HG02970 (cell line): ENCODE measurements around the gene RTKN2.
"Not testable (repeated sequence)": the region's sequence is repeated elsewhere in the genome, so short reads cannot be mapped to it uniquely, and the experiment has no call there.

Source experiments
- ATAC-seq: cut with Tn5 transposase; IDR thresholded peaks from one replicate; pipeline ENCODE4 v1.9.1; 2021; ENCODE audit warnings: mild to moderate bottlenecking, moderate library complexity, moderate number of reproducible peaks; ENCODE audit not compliant: unreplicated experiment, low FRiP score

RTKN2 gene

DNA sequence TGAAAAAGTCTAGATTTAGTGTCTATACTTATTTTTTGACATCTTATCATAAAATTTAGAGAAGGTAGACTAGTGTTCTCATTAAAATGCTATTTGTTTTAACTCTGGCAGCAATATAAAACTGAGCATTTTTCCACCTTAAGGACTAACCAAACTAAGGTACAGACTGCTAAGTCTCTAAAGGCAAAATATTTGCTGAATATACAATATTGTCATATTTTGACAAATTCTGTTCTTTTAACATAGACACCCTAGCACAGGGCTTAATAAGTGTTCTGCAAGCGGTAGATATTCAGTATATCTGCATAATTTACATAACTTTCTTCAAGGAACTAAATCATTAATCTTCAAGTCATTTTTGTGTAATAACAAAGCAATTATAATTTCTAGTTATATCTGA, 8.6 kb downstream of the RTKN2 start:
- ATAC-seq: no peak

GRCh38 chr10:62259456-62259855, 9.2 kb downstream of the RTKN2 start:
- ATAC-seq: no peak

- ATAC-seq: no peak
Measured at GRCh38 chr10:62258926-62259325, 9.7 kb downstream of the RTKN2 start.

DNA sequence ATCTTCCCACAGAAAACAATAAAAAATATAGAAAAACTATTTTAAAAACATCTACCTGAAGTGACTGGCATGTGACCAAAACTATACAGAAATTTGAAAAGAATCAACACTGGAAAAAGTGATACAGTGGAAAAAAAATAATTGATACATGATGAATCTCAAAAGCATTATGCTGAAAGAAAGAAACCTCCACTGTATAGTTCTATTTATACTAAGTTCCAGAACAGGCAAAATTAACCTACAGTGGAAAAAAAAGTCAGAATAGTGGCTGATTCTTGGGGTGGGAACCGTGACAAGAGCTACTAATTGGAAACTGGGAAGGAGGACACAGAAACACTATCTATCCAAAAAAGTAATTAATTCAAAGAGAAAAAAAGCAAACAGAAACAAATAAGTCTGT, 14.9 kb downstream of the RTKN2 start:
- no peak for ATAC-seq

GRCh38 chr10:62252051-62252450, 16.6 kb downstream of the RTKN2 start:
- ATAC-seq: no peak

DNA sequence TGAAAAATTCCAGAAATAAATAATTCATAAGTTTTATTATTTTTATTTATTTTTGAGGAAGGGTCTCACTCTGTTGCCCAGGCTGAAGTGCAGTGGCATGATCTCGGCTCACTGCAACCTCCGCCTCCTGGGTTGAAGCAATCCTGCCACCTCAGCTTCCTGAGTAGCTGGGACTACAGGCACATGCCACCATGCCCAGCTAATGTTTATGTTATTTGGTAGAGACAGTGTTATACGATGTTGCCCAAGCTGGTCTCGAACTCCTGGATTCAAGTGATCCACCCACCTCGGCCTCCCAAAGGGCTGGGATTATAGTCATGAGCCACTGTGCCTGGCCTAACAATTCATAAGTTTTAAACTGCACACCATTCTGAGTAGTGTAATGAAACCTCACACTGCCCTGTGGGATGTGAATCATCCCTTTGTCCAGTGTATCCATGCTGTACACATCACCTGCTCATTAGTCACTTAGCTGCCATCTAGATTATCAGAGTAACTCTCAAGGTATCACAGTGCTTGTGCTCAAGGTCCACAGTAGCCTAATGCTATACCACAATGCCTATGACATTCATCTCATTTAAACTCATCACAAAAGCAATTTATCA, 17.9 kb downstream of the RTKN2 start:
- ATAC-seq: no peak

GRCh38 chr10:62249957-62250356, 18.7 kb downstream of the RTKN2 start:
- ATAC-seq: no peak

GRCh38 chr10:62248465-62248864, 20.2 kb downstream of the RTKN2 start:
- no peak for ATAC-seq

GRCh38 chr10:62244785-62245467, 23.7 kb downstream of the RTKN2 start:
- no peak for ATAC-seq

GRCh38 chr10:62244088-62244487, 24.6 kb downstream of the RTKN2 start:
- ATAC-seq: no peak

DNA sequence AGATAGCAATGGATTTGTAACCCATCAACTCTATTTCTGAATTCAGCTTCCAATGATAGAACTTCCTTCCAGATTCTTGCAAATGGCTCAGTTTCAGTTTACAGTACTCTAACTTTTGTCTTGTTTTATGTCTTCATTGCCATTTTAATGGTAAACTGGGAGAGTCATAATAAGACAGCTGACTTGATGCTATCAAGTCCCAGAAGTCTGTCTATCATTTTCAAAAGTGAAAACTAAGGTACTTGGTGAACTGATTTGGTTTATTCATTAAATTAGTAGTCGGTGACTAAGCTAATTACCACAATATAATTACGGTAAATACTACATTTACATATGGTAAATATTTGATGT, 25.0 kb downstream of the RTKN2 start:
- peak; percentile 35 for ATAC-seq

DNA sequence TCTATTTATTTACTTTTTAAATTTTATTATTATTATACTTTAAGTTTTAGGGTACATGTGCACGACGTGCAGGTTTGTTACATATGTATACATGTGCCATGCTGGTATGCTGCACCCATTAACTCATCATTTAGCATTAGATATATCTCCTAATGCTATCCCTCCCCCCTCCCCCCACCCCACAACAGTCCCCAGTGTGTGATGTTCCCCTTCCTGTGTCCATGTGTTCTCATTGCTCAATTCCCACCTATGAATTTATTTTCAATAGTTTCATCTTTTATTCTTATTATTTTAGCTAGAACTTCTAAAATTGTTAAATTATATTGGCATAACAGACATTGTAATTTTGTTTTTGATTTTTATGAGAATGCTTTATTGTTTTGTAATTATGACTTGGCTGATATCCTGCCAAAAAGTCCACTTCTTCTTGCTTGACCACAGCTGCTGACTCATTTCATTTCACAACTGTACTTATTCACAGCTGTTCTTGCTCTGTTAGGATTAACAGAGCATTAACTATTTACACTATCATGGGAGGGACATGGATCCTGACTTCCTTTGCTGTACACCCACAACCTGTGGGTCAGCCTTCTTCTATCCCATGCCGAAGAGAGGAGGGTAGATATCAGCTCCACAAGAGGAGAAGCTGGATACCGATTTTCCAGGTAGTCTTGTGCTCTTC, 25.5 kb downstream of the RTKN2 start:
- ATAC-seq: peak; percentile 86

DNA sequence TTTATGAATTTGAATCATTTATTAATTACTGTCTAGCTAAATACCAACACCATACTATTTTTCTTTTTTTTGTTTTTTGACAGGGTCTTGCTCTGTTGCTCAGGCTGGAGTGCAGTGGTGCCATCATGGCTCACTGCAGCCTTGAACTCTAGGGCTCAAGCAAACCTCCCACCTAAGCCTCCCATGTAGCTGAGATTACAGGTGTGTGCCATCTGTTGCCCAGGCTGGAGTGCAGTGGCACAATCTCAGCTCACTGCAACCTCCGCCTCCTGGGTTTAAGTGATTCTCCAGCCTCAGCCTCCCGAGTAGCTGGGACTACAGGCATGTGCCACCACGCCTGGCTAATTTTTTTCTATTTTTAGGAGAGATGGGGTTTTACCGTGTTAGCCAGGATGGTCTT, 27.1 kb downstream of the RTKN2 start:
- ATAC-seq: not testable (repeated sequence)

DNA sequence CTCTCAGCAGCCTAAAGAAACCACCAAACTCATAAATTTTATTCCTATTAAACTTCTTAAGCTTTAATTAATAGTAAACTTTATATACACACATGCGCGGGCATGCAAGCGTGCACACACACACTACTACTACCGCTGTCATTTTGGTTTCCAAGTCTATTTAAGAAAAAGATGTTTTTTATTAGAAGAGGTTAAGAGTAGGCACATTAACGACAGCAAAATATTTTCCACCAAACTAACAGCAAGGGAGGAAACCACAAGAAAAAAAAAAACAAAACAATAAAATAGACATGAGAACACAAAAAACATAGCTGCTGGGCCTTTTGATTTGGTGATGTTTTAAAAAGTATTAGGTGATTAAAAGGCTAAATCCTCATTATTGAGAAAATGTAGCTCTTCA, 28.6 kb downstream of the RTKN2 start:
- ATAC-seq: no peak

GRCh38 chr10:62238880-62239279, 29.8 kb downstream of the RTKN2 start:
- no peak for ATAC-seq

DNA sequence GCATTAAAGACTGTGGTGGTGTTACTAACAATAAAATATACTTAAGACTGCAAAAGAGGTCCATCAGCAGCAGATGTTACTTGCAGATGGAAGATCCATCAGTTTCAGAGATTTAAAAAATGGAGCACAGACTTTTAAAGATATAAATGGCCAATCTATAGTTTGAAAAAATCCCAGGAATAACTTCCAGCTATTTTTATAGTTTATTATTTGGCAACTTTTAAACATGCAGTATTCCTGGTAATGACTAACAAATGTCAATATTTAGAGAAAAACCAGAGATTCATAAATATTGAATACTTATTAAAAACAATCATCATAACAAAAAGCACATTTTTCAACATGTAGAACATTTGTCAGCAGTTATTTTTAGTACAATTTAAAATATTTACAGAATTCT, 30.7 kb downstream of the RTKN2 start:
- ATAC-seq: no peak

- no peak for ATAC-seq
Measured at GRCh38 chr10:62237506-62237905, 31.1 kb downstream of the RTKN2 start.

- ATAC-seq: no peak
Measured at GRCh38 chr10:62234077-62234605, 34.5 kb downstream of the RTKN2 start.

DNA sequence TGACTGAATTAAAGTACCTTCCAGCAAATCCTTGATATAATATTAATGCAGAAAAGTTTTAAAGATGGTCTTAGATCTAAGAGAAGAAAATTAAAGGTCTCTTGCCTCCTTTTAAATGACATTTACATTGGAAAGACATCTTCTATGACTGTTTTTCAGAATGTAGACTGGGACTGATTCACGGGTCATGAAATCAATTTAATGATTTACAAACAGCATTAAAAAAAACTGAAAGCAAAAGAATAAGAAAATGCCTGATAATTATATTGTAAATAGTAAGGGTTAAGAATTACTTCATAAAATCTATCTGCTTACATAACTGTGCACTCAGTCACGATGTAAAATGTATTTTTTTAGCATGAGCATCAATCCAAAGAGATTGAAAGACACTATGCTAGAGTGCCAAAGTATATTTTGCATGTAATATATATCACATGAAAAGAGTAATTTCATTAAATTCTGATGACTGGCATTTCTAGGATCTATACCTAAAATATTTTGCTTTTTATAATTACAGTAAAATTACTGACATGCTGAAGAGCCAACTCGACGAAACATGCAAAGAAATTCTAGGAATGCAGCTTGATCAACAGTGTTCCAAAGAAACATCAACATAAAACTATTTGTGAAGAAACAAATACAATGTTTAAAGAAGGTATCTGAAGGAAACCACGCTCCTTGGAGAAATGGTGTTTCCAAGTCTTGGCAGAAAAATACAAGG, 35.1 kb downstream of the RTKN2 start:
- no peak for ATAC-seq

DNA sequence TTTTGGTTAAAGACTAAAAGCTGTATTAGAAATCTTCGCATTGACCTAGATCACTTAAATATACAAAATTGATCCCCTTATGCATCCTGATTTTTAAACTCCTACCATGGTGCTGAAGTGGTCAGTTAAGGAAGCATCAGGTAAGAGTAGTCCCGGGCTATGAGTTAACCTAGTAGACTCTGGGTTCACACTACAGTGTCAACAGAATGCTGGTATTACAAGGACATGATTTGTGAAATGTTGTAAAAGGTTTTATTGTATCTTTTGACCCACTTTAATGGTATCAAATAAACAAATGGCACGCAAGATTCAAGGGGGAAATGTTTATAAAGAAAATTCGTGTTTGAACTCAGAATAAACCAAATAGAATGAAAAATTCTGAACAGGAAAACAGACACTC, 36.8 kb downstream of the RTKN2 start:
- ATAC-seq: no peak

GRCh38 chr10:62231371-62231770, 37.3 kb downstream of the RTKN2 start:
- ATAC-seq: no peak
